GM12874 (cell line): Measurements from ENCODE around the gene SMCO4.

Source experiments
- TF ChIP-seq, protein P1 (sequence below): IDR thresholded peaks from 2 replicates; pipeline ENCODE4 v1.5.1; 2011; ENCODE audit warnings: low read depth, mild to moderate bottlenecking, control low read depth, low read length, moderate library complexity; ENCODE audit not compliant: insufficient read depth

Gene SMCO4

GRCh38 chr11:93497596-93497995 lies 45.6 kb downstream of the SMCO4 start:
- TF ChIP-seq, protein P1, sequence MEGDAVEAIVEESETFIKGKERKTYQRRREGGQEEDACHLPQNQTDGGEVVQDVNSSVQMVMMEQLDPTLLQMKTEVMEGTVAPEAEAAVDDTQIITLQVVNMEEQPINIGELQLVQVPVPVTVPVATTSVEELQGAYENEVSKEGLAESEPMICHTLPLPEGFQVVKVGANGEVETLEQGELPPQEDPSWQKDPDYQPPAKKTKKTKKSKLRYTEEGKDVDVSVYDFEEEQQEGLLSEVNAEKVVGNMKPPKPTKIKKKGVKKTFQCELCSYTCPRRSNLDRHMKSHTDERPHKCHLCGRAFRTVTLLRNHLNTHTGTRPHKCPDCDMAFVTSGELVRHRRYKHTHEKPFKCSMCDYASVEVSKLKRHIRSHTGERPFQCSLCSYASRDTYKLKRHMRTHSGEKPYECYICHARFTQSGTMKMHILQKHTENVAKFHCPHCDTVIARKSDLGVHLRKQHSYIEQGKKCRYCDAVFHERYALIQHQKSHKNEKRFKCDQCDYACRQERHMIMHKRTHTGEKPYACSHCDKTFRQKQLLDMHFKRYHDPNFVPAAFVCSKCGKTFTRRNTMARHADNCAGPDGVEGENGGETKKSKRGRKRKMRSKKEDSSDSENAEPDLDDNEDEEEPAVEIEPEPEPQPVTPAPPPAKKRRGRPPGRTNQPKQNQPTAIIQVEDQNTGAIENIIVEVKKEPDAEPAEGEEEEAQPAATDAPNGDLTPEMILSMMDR = no peak

GRCh38 chr11:93494357-93494756 lies 48.8 kb downstream of the SMCO4 start:
- TF ChIP-seq, protein P1 = no peak

DNA sequence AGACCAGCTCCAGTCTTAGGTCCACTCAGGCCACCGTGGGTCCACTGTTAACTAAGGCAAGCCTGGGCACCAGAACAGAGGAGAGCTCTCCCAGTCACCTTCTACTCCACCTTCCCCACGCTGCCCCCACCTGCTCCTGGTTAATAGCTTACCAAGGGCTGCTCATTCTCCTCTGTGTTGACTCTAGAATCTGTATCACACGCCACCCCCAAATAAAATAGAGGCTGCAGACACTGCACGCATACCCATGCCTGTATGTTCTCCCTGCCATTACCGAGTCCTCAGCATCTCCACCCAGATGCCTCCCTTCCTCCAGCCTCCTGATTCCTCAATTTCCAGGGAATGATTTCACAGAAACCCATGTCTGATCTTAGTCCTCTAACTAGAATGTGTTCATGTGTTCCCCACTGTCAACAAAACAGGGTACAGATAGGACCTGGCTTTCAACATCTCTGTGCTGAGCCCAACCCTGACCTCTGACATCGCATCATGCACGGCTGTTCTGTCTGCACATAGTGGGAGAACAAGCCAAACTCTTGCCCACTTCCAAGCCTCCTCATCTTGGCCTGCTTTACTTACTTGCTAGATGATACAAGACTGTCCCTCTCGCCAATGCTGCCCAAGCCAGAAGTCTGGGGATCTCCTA lies 49.8 kb downstream of the SMCO4 start:
- TF ChIP-seq, protein P1 = no peak

DNA sequence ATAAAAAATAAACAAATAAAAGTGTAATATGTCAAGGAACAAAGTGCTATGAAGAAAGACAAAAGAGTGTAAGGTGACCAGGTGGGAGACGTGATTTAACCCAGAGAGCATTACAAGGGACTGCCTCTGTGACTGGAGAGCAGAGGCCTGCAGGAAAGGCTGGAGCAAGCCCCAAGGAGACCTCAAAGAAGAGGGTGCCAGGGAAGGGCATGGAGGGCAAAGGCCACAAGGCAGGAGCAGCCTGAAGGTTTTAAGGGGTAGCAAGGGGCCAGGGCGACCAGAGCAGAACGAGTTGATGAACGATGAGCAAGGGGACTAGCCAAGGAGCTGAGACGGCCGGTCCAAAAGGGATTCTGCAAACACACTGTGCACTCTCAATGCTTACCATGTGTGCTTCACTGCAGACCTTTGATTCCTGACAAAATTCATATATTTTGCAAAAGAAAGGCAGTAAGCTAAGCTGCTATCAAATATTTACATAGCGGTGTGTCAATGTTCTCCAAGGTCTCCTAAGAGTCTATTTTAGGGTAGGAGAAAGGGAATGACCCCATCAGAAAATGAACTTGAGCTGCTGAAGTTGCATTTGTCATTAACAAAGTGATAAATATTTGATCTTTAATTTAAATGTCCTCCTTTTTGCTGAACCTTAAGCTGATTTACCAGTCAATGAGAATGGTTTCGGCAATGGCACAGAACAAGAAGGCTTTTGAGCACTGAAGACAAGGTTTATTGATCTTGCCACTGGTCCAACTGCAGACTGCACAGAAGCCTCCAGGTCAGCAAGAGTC lies 50.5 kb downstream of the SMCO4 start:
- TF ChIP-seq, protein P1 = no peak

- TF ChIP-seq, protein P1 = no peak
Observed at GRCh38 chr11:93491973-93492372, 51.2 kb downstream of the SMCO4 start.

DNA sequence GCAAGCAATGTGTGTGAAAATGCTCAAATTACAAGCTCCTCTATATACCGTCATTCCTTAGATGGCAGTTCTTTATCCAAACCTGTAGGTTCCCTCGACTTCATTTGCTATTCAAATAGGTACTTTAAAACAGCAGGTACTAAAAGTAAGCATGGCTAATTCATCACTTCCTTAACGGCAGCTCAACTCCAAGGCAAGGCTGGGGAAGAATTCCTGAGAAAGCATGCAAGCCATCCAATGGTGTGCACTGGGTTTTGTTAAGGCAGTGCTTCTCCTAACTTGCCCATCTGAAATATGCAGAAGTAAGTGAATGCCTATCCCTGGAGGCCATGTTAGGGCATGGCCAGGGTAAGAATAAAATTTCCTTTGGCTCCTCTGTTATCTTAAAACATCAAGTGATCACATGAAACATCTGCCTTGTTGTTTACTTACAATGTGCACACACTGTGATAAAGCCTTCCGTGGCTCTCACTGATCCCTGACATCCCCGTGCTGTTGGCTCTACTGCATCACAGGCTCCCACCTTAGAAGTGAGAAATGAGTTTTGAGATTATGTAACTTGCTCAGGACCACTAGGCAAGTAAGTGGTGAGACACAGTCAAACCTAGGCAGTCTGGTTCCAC lies 52.1 kb downstream of the SMCO4 start:
- TF ChIP-seq, protein P1 = no peak

- TF ChIP-seq, protein P1 = no peak
Observed at GRCh38 chr11:93489841-93490240, 53.4 kb downstream of the SMCO4 start.
